Measurements from ENCODE around the gene CLIC3. TPM values are rescaled to one million over a fixed set of nuclear protein-coding genes. Genes with fewer than 3 reads are reported as not detected.

Gene CLIC3
- total RNA-seq, 2 experiments from 2014 or later: not detected

GRCh38 chr9:137008312-137008711 is 11.9 kb upstream of the CLIC3 start:
- H4K20me1 ChIP-seq (ENCODE audit: insufficient read depth, low read length): no peaks in the 10 kb centered on the region
- H3K9me2 ChIP-seq (ENCODE audit: insufficient read depth, low read length): no peaks in the 10 kb centered on the region
- BruUV-seq (replicated peaks): no TSS peak
- peaks cover 4% of the 10 kb centered on the region for H3K4me1 ChIP-seq (ENCODE audit: insufficient read depth, low read length, poor library complexity, severe bottlenecking)
- no peak overlapping the region for H3K4me2 ChIP-seq (ENCODE audit: low read length)
- intact Hi-C loops (cut with micrococcal nuclease; ENCODE audit: unreplicated experiment): no loop called here
- TF ChIP-seq EZH2phosphoT487 (IDR thresholded peaks at IDR 0.05; ENCODE audit: borderline replicate concordance, low read depth, low read length) (no peak), CTCF (conservative IDR thresholded peaks at IDR 0.05; ENCODE audit: low read length) (no peak)
- POLR2A ChIA-PET: interaction anchor here (0.6 kb wide), 1 partner anchor 78 kb away, joined by 3 read pairs; no protein-coding TSS in a partner anchor
- no peak overlapping the region for H2AFZ ChIP-seq (ENCODE audit: low read length)
- no peaks in the 10 kb centered on the region for H3K79me2 ChIP-seq (ENCODE audit: insufficient read depth, low read depth, low read length)
- H3K9me3 ChIP-seq (ENCODE audit: low read length): no peaks in the 10 kb centered on the region
- no peak overlapping the region for H3K4me3 ChIP-seq (ENCODE audit: low read depth, low read length, poor library complexity, severe bottlenecking)
- DNase-seq (ENCODE audit: low spot score): no peak
- no peak overlapping the region for H3K27ac ChIP-seq (ENCODE audit: low read depth, low read length, poor library complexity, severe bottlenecking)
- CTCF ChIA-PET (ENCODE audit: unreplicated experiment): interaction anchor here (0.7 kb wide), 1 partner anchor 18 kb away, joined by 3 read pairs; no protein-coding TSS in a partner anchor
- H3K36me3 ChIP-seq (ENCODE audit: insufficient read depth, low read length): no peaks in the 10 kb centered on the region

GRCh38 chr9:137007816-137008270 is 11.5 kb upstream of the CLIC3 start:
- Histone ChIP-seq H3K79me2 (ENCODE audit: insufficient read depth, low read depth, low read length) (no peaks in the 10 kb centered on the region), H3K9me2 (ENCODE audit: insufficient read depth, low read length) (no peaks in the 10 kb centered on the region), H3K4me3 (ENCODE audit: low read depth, low read length, poor library complexity, severe bottlenecking) (no peak overlapping the region), H3K27ac (ENCODE audit: low read depth, low read length, poor library complexity, severe bottlenecking) (no peak overlapping the region), H4K20me1 (ENCODE audit: insufficient read depth, low read length) (no peaks in the 10 kb centered on the region), H3K4me2 (ENCODE audit: low read length) (no peak overlapping the region), H3K36me3 (ENCODE audit: insufficient read depth, low read length) (no peaks in the 10 kb centered on the region), H3K9me3 (ENCODE audit: low read length) (no peaks in the 10 kb centered on the region), H3K4me1 (ENCODE audit: insufficient read depth, low read length, poor library complexity, severe bottlenecking) (peaks cover 4% of the 10 kb centered on the region), H2AFZ (ENCODE audit: low read length) (no peak overlapping the region)
- DNase-seq (ENCODE audit: low spot score): no peak
- intact Hi-C loops (cut with micrococcal nuclease; ENCODE audit: unreplicated experiment): no loop called here
- BruUV-seq (replicated peaks): no TSS peak
- ChIA-PET POLR2A (interaction anchor here (0.6 kb wide), 3 partner anchors 78 to 331 kb away, joined by 3 to 6 read pairs (median 4); no protein-coding TSS in a partner anchor), CTCF (ENCODE audit: unreplicated experiment) (no interaction called here)
- TF ChIP-seq CTCF (conservative IDR thresholded peaks at IDR 0.05; ENCODE audit: low read length) (no peak), EZH2phosphoT487 (IDR thresholded peaks at IDR 0.05; ENCODE audit: borderline replicate concordance, low read depth, low read length) (no peak)

- no TSS peak for BruUV-seq (replicated peaks)
- ChIA-PET CTCF (ENCODE audit: unreplicated experiment) (no interaction called here), POLR2A (interaction anchor here (0.5 to 0.6 kb wide), 3 partner anchors 72 to 331 kb away, joined by 3 to 6 read pairs (median 4); no protein-coding TSS in a partner anchor)
- Histone ChIP-seq H3K36me3 (ENCODE audit: insufficient read depth, low read length) (no peaks in the 10 kb centered on the region), H2AFZ (ENCODE audit: low read length) (no peak overlapping the region), H3K79me2 (ENCODE audit: insufficient read depth, low read depth, low read length) (no peaks in the 10 kb centered on the region), H3K4me2 (ENCODE audit: low read length) (no peak overlapping the region), H3K9me2 (ENCODE audit: insufficient read depth, low read length) (no peaks in the 10 kb centered on the region), H3K9me3 (ENCODE audit: low read length) (no peaks in the 10 kb centered on the region), H4K20me1 (ENCODE audit: insufficient read depth, low read length) (no peaks in the 10 kb centered on the region), H3K27ac (ENCODE audit: low read depth, low read length, poor library complexity, severe bottlenecking) (no peak overlapping the region), H3K4me3 (ENCODE audit: low read depth, low read length, poor library complexity, severe bottlenecking) (no peak overlapping the region), H3K4me1 (ENCODE audit: insufficient read depth, low read length, poor library complexity, severe bottlenecking) (peaks cover 4% of the 10 kb centered on the region)
- no peak for DNase-seq (ENCODE audit: low spot score)
- intact Hi-C loops (cut with micrococcal nuclease; ENCODE audit: unreplicated experiment): no loop called here
- TF ChIP-seq CTCF (conservative IDR thresholded peaks at IDR 0.05; ENCODE audit: low read length) (no peak), EZH2phosphoT487 (IDR thresholded peaks at IDR 0.05; ENCODE audit: borderline replicate concordance, low read depth, low read length) (no peak)
Observed at GRCh38 chr9:137007108-137007815, 10.9 kb upstream of the CLIC3 start.
